Adrenal gland (tissue), 12 donors: ENCODE data around the gene OR2AJ1. TPM values are rescaled to one million over a fixed set of nuclear protein-coding genes. Genes with fewer than 3 reads are reported as not detected.
"Not testable (repeated sequence)": the region's sequence is repeated elsewhere in the genome, so short reads cannot be mapped to it uniquely, and the experiment has no call there.

Experiments used
- DNase-seq, 7 donors: peaks; one replicate each; pipeline ENCODE4 v3.0.0-alpha.2; 2019 to 2020
- H3K27ac ChIP-seq, 5 donors: fragments of 200-600 bp; sonication (generic) in 4 of 5; 1 replicate in 3 of 5; 2 replicates in 2 of 5; pipeline versions ENCODE4 v1.5.1 to v1.8.0; 2016 to 2020; ENCODE audit warnings: mild to moderate bottlenecking in 1 of 5
- H3K27me3 ChIP-seq: fragments of 200-600 bp; 2 replicates; pipeline ENCODE4 v1.8.0; 2021
- H3K36me3 ChIP-seq, 2 donors: fragments of 200-600 bp; replicated peaks in 1 of 2; 1 replicate in 1 of 2; 2 replicates in 1 of 2; pipeline versions ENCODE4 v1.5.1 to v1.8.0; 2018 to 2022
- H3K4me1 ChIP-seq, 2 donors: fragments of 200-600 bp; replicated peaks in 1 of 2; 1 replicate in 1 of 2; 2 replicates in 1 of 2; pipeline versions ENCODE4 v1.5.1 to v1.8.0; 2018 to 2021
- H3K4me3 ChIP-seq, 4 donors: fragments of 200-600 bp; sonication (generic) in 3 of 4; one replicate each; pipeline ENCODE4 v1.5.1; 2016 to 2018
- H3K9me3 ChIP-seq, 3 donors: fragments of 200-600 bp; sonication (generic) in 1 of 3; replicated peaks in 1 of 3; 1 replicate in 2 of 3; 2 replicates in 1 of 3; pipeline versions ENCODE4 v1.5.1 to v1.8.0; 2016 to 2021
- CTCF ChIP-seq, 6 experiments: fragments of 450-650 bp in 4 of 6; fragments of 200-600 bp in 2 of 6; sonication (generic) in 1 of 6; IDR thresholded peaks; 1 replicate in 5 of 6; 2 replicates in 1 of 6; pipeline versions ENCODE4 v1.5.1 to v1.8.0; 2016 to 2021; ENCODE audit warnings: antibody characterized with exemption in 6 of 6, mild to moderate bottlenecking in 2 of 6, moderate library complexity in 1 of 6
- POLR2A ChIP-seq, 2 donors: fragments of 450-650 bp; IDR thresholded peaks; one replicate each; pipeline ENCODE4 v1.6.1; 2017; ENCODE audit warnings: antibody characterized with exemption in 2 of 2, mild to moderate bottlenecking in 2 of 2, moderate library complexity in 1 of 2
- WGBS, 4 donors: extraction: QIAGEN DNeasy Blood & Tissue Kit in 2 of 4; methylation state at CpG; one replicate each; pipeline versions ENCODE4 v1.1.5 to v1.1.7; 2013 to 2017; 5-methylcytosine and 5-hydroxymethylcytosine counted together
- intact Hi-C, 2 donors: fragments of 100-400 bp; cut with DNase I; formaldehyde crosslinking; loops; one replicate each; pipeline versions ENCODE4 v1.14.1 to v1.15.0; 2022 to 2023
- polyA plus RNA-seq, 3 donors: library from polyadenylated mRNA; stranded (reverse); fragments of 200-250 nt in 2 of 3; fragments of 350-450 nt in 1 of 3; fragmentation: Illumina TruSeq in 1 of 3; extraction: RNeasy Lipid Tissue Mini Kit (QIAGEN cat#74804) in 1 of 3; gene quantifications; one replicate each; pipeline ENCODE4 v1.2.3, GENCODE V29; 2013 to 2014
- total RNA-seq, 9 donors: library from RNA; depleted of rRNA in 4 of 9; stranded (reverse); fragments of >200 nt in 4 of 9; fragments of 120-200 nt in 1 of 9; fragmentation: NEBNext Ultra II Directional in 1 of 9; extraction: Animal tissue kit (Norgen Biotek cat#: 25700) in 1 of 9; gene quantifications; one replicate each; pipeline versions ENCODE4 v1.1.0 to v1.2.4, GENCODE V29; 2013 to 2023
- donor health status: healthy with polysubstance abuse.
- donor health status: Bipolar disorder and iron deficiency.
- donor health status: DM: yes; HTN: yes; CAD: no.
- donor health status: DM: no; HTN: no; CAD: no.
- donor health status: DM: no; HTN: no; CAD: no.
- donor health status: DM: yes; HTN: yes; CAD: no.

OR2AJ1 gene
- total and polyA plus RNA-seq, 12 donors = 0.33 TPM; not detected in 11

GRCh38 chr1:247936415-247936814 lies 11.7 kb downstream of the OR2AJ1 start:
- Histone ChIP-seq H3K27ac (no peak overlapping the region), H3K36me3 (no peaks in the 10 kb centered on the region), H3K4me1 (no peaks in the 10 kb centered on the region), H3K4me3 (no peak overlapping the region), H3K9me3 (no peaks in the 10 kb centered on the region), H3K27me3 (no peaks in the 10 kb centered on the region)
- DNase-seq = no peak
- intact Hi-C loops = no loop called here
- WGBS, 4 donors = 89 to 96% (median 93%) methylated on average over 18 of the region's 18 CpGs
- no peak for TF ChIP-seq POLR2A (IDR thresholded peaks at IDR 0.05)
- TF ChIP-seq CTCF (IDR thresholded peaks at IDR 0.05) = no peak

- peak; percentile 39 to 94 (median 62) for DNase-seq
- Histone ChIP-seq H3K27ac (peak overlapping the region in 1 of 5 donors; percentile 7), H3K4me3 (peak overlapping the region in 1 of 4 donors; percentile 59)
- H3K36me3 ChIP-seq, intact Hi-C loops, H3K27me3 ChIP-seq, H3K4me1 ChIP-seq, H3K9me3 ChIP-seq: not testable (repeated sequence)
- peak in 4 of 6 experiments; percentile 37 to 85 (median 69) for TF ChIP-seq CTCF (IDR thresholded peaks at IDR 0.05)
- WGBS, 4 donors = 5 to 23% (median 12%) methylated on average over 15 to 44 of the region's 44 CpGs
Measured at GRCh38 chr1:247936965-247937734, 12.5 kb downstream of the OR2AJ1 start.

- DNase-seq = no peak
- Histone ChIP-seq H3K27me3 (no peaks in the 10 kb centered on the region), H3K4me1 (no peaks in the 10 kb centered on the region), H3K27ac (no peak overlapping the region), H3K4me3 (no peak overlapping the region), H3K36me3 (no peaks in the 10 kb centered on the region), H3K9me3 (no peaks in the 10 kb centered on the region)
- WGBS, 4 donors = 69 to 82% (median 77%) methylated on average over 6 of the region's 6 CpGs
- intact Hi-C loops = no loop called here
- TF ChIP-seq CTCF (IDR thresholded peaks at IDR 0.05) (no peak), POLR2A (IDR thresholded peaks at IDR 0.05) (no peak)
Measured at GRCh38 chr1:247942624-247943023, 17.9 kb downstream of the OR2AJ1 start.

GRCh38 chr1:247948558-247948957 lies 23.9 kb downstream of the OR2AJ1 start, which contains the start of gene OR2L8:
TSS of gene OR2L8 (plus strand) at chr1:247948858. CDS start at chr1:247948858, 0 bp downstream.
- Histone ChIP-seq H3K4me1 (no peaks in the 10 kb centered on the region), H3K4me3 (no peak within 1 kb of the TSS), H3K27ac (no peak within 1 kb of the TSS), H3K9me3 (no peaks in the 10 kb centered on the region), H3K36me3 (no peaks in the 10 kb centered on the region), H3K27me3 (no peaks in the 10 kb centered on the region)
- WGBS, 4 donors = 70 to 81% (median 75%) methylated on average over 3 of the region's 3 CpGs
- TF ChIP-seq POLR2A (IDR thresholded peaks at IDR 0.05) = no peak
- TF ChIP-seq CTCF (IDR thresholded peaks at IDR 0.05) = no peak
- intact Hi-C loops = no loop called here
- DNase-seq = no peak
